ENCODE results near the gene ELOVL7.

The ELOVL7 gene

GRCh38 chr5:60710362-60710761 lies 133.7 kb downstream of the ELOVL7 start:
- DNase-seq: no peak

GRCh38 chr5:60705144-60705543 lies 138.9 kb downstream of the ELOVL7 start:
- no peak for DNase-seq

- DNase-seq: no peak
Observed at GRCh38 chr5:60703944-60704343, 140.1 kb downstream of the ELOVL7 start.
